Spleen (tissue), 11 donors: Measurements from ENCODE around the gene AVPR2. TPM values are rescaled to one million over a fixed set of nuclear protein-coding genes. Genes with fewer than 3 reads are reported as not detected.

Experiments used
- DNase-seq: peaks from one replicate; pipeline ENCODE4 v3.0.0-alpha.2; 2020
- H3K27ac ChIP-seq, 8 donors: fragments of 200-600 bp; sonication (generic) in 7 of 8; 1 replicate in 4 of 8; 2 replicates in 4 of 8; pipeline versions ENCODE4 v1.5.0 to v1.8.0; 2016 to 2021; ENCODE audit warnings: inconsistent platforms in 4 of 8, mild to moderate bottlenecking in 4 of 8, moderate library complexity in 1 of 8
- H3K27me3 ChIP-seq, 7 donors: fragments of 200-600 bp; sonication (generic) in 6 of 7; replicated peaks in 1 of 7; 1 replicate in 4 of 7; 2 replicates in 3 of 7; pipeline versions ENCODE4 v1.5.0 to v1.8.0; 2016 to 2021; ENCODE audit warnings: inconsistent platforms in 3 of 7, mild to moderate bottlenecking in 1 of 7
- H3K36me3 ChIP-seq, 6 donors: fragments of 200-600 bp; sonication (generic) in 5 of 6; 1 replicate in 4 of 6; 2 replicates in 2 of 6; pipeline versions ENCODE4 v1.5.0 to v1.8.0; 2016 to 2021; ENCODE audit warnings: inconsistent platforms in 2 of 6
- H3K4me1 ChIP-seq, 6 donors: fragments of 200-600 bp; sonication (generic) in 5 of 6; 1 replicate in 3 of 6; 2 replicates in 3 of 6; pipeline versions ENCODE4 v1.5.0 to v1.8.0; 2016 to 2021; ENCODE audit warnings: inconsistent platforms in 3 of 6
- H3K4me3 ChIP-seq, 8 donors: fragments of 200-600 bp; sonication (generic) in 7 of 8; 1 replicate in 4 of 8; 2 replicates in 4 of 8; pipeline versions ENCODE4 v1.5.0 to v1.8.0; 2016 to 2021; ENCODE audit warnings: inconsistent platforms in 4 of 8, mild to moderate bottlenecking in 4 of 8, moderate library complexity in 2 of 8
- H3K9me3 ChIP-seq, 8 donors: fragments of 200-600 bp; sonication (generic) in 7 of 8; 1 replicate in 4 of 8; 2 replicates in 4 of 8; pipeline versions ENCODE4 v1.5.0 to v1.8.0; 2016 to 2021; ENCODE audit warnings: inconsistent platforms in 4 of 8
- POLR2A ChIP-seq, 3 donors: fragments of 450-650 bp; IDR thresholded peaks; one replicate each; pipeline ENCODE4 v1.5.1; 2017; ENCODE audit warnings: antibody characterized with exemption in 3 of 3, mild to moderate bottlenecking in 1 of 3
- POLR2AphosphoS5 ChIP-seq, 3 donors: sonication (generic); formaldehyde crosslinking; IDR thresholded peaks; one replicate each; pipeline ENCODE4 v1.5.1; 2017; ENCODE audit warnings: antibody characterized with exemption in 3 of 3
- WGBS, 5 donors: extraction: QIAGEN DNeasy Blood & Tissue Kit in 3 of 5; methylation state at CpG; one replicate each; pipeline versions ENCODE4 v1.1.5 to v1.1.7; 2013 to 2018; 5-methylcytosine and 5-hydroxymethylcytosine counted together
- intact Hi-C: fragments of 100-400 bp; cut with DNase I; formaldehyde crosslinking; loops from one replicate; pipeline ENCODE4 v1.15.0; 2023; ENCODE audit warnings: low total_unique reads
- polyA plus RNA-seq, 3 donors: library from polyadenylated mRNA; stranded (reverse); fragments of 200-250 nt; gene quantifications; one replicate each; pipeline ENCODE4 v1.2.1, GENCODE V29; 2013
- total RNA-seq, 7 donors: library from RNA; depleted of rRNA in 3 of 7; stranded (reverse); fragments of >200 nt in 3 of 7; fragmentation: NEBNext Ultra II Directional in 4 of 7; extraction: Animal tissue kit (Norgen Biotek cat#: 25700) in 4 of 7; gene quantifications; one replicate each; pipeline versions ENCODE4 v1.1.0 to v1.2.1, GENCODE V29; 2016 to 2021
- TF ChIP-seq, protein P1 (sequence below), 11 experiments: fragments of 200-600 bp in 7 of 11; fragments of 450-650 bp in 4 of 11; sonication (generic) in 4 of 11; IDR thresholded peaks in 8 of 11; conservative IDR thresholded peaks in 3 of 11; 1 replicate in 7 of 11; 2 replicates in 4 of 11; pipeline versions ENCODE4 v1.4.0 to v1.8.0; 2016 to 2021; ENCODE audit warnings: antibody characterized with exemption in 11 of 11, inconsistent platforms in 4 of 11, mild to moderate bottlenecking in 1 of 11
- donor health status: healthy with polysubstance abuse.
- donor health status: DM: no; HTN: no; CAD: no; lungs with moderate emphysema.
- donor health status: DM: no; HTN: no; CAD: no.
- donor health status: Bipolar disorder and iron deficiency.
- donor health status: healthy.
- donor health status: DM: no; HTN: no; CAD: no.
- donor health status: DM: yes; HTN: yes; CAD: no.

Gene AVPR2
- total and polyA plus RNA-seq, 10 donors: 0.22 to 0.77 (median 0.39) TPM; not detected in 6

DNA sequence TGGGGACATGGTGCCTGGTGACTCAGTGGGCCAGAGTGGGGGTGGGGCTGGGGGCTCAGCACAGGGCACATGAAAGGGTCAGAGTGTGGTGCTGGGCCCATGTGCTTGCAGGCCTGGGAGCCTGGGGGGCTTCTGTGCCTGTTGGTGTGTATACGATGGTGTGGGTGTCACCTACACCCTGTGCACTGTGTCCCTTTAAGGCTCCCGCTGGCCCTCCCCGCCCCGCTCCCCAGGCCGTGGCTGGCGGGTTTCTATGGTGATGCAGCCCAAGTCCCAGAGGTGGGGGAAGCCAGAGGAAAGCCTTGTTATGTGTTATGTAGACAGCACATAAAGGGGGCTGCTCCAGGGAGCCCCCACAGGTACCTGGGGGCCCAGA lies 24.0 kb upstream of the AVPR2 start:
- Histone ChIP-seq H3K9me3 (no peaks in the 10 kb centered on the region), H3K4me3 (no peak overlapping the region), H3K36me3 (no peaks in the 10 kb centered on the region), H3K4me1 (peaks cover 0 to 7% (median 4%) of the 10 kb centered on the region in 6 donors), H3K27me3 (peaks cover 4 to 98% (median 68%) of the 10 kb centered on the region in 7 donors), H3K27ac (no peak overlapping the region)
- DNase-seq: peak; percentile 44
- TF ChIP-seq, protein P1, sequence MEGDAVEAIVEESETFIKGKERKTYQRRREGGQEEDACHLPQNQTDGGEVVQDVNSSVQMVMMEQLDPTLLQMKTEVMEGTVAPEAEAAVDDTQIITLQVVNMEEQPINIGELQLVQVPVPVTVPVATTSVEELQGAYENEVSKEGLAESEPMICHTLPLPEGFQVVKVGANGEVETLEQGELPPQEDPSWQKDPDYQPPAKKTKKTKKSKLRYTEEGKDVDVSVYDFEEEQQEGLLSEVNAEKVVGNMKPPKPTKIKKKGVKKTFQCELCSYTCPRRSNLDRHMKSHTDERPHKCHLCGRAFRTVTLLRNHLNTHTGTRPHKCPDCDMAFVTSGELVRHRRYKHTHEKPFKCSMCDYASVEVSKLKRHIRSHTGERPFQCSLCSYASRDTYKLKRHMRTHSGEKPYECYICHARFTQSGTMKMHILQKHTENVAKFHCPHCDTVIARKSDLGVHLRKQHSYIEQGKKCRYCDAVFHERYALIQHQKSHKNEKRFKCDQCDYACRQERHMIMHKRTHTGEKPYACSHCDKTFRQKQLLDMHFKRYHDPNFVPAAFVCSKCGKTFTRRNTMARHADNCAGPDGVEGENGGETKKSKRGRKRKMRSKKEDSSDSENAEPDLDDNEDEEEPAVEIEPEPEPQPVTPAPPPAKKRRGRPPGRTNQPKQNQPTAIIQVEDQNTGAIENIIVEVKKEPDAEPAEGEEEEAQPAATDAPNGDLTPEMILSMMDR (IDR thresholded peaks at IDR 0.05 in 8 of 11, conservative IDR thresholded peaks at IDR 0.05 in 3 of 11): no peak
- TF ChIP-seq POLR2A (IDR thresholded peaks at IDR 0.05): no peak
- TF ChIP-seq POLR2AphosphoS5 (IDR thresholded peaks at IDR 0.05): no peak
- 38 to 42% (median 40%) methylated on average over 6 of the region's 6 CpGs; no CpG with 5 or more reads in 2 of the 5 donors for whole genome bisulfite sequencing, 5 donors
- intact Hi-C loops: no loop called here

DNA sequence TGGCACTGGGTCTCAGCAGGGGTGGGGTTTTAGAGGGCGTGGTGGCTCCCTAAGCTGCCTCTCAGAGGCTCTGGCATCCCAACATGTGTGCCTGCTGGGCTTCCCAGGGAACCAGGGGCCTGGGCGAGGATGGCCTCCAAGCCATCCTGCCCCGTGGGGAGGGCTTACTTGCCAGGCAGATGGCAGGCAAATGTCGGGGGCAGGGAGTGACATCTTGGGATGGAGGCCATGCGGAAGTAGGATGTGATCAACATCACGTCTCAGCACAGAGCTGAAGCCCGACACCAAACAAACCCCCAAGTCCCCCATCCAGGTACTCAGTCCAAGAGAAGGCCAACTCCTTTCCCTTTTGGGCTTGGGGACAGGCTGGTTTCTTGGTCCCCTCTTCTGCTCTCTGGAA lies 23.2 kb upstream of the AVPR2 start:
- intact Hi-C loops: no loop called here
- Histone ChIP-seq H3K4me1 (peaks cover 0 to 11% (median 7%) of the 10 kb centered on the region in 6 donors), H3K27me3 (peaks cover 4 to 98% (median 67%) of the 10 kb centered on the region in 7 donors), H3K27ac (no peak overlapping the region), H3K9me3 (no peaks in the 10 kb centered on the region), H3K4me3 (no peak overlapping the region), H3K36me3 (no peaks in the 10 kb centered on the region)
- no peak for DNase-seq
- 37 to 100% (median 80%) methylated on average over 1 to 7 of the region's 7 CpGs for WGBS, 5 donors
- TF ChIP-seq, protein P1 (IDR thresholded peaks at IDR 0.05 in 8 of 11, conservative IDR thresholded peaks at IDR 0.05 in 3 of 11): no peak
- TF ChIP-seq POLR2A (IDR thresholded peaks at IDR 0.05): no peak
- TF ChIP-seq POLR2AphosphoS5 (IDR thresholded peaks at IDR 0.05): no peak

DNA sequence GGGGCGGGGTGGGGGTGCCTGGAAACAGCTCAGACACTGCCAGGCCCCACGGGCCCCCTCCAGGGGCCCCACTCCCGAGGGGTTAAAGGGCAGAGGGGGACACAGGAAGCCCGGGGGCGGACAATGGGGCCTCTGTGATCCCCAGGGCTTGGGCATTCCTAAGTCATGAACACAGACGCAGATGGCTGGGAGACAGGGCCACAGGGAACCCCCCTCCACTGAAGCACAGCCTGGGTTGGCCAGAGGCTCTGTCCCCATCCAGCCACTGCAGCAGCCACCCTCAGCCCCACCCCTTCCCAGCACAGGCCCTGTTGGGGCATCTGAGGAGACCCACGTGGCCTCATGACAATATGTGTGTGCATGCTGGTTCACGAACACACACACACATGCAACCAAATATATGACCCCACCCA lies 22.4 kb upstream of the AVPR2 start:
- intact Hi-C loops: no loop called here
- no peak for TF ChIP-seq POLR2AphosphoS5 (IDR thresholded peaks at IDR 0.05)
- TF ChIP-seq POLR2A (IDR thresholded peaks at IDR 0.05): no peak
- TF ChIP-seq, protein P1 (IDR thresholded peaks at IDR 0.05 in 8 of 11, conservative IDR thresholded peaks at IDR 0.05 in 3 of 11): no peak
- 36 to 55% (median 51%) methylated on average over 3 to 8 of the region's 8 CpGs; no CpG with 5 or more reads in 1 of the 5 donors for WGBS, 5 donors
- H3K27ac ChIP-seq: no peak overlapping the region
- no peaks in the 10 kb centered on the region for H3K36me3 ChIP-seq
- DNase-seq: no peak
- H3K4me3 ChIP-seq: no peak overlapping the region
- H3K4me1 ChIP-seq: peaks cover 0 to 16% (median 9%) of the 10 kb centered on the region in 6 donors
- no peaks in the 10 kb centered on the region for H3K9me3 ChIP-seq
- peaks cover 4 to 98% (median 73%) of the 10 kb centered on the region in 7 donors for H3K27me3 ChIP-seq

DNA sequence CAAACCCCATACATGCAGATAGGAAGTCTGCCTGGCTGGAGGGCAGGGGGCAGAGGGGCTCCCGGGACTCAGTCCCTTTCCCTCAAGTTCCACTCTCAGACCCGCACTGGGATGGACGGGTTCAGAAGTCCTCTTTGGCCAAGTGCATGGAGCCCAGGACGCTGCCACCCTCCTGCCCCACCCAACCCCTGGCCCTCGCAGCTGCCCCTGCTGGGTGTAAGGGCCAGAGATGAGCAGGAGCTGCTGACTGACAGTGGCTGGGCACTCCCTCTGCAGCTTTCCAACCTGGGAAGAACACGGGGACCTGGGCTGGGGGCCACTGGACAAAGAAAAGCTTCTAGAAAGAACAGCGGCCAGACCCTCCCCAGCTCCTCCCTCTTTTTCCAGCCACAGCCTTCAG lies 21.9 kb upstream of the AVPR2 start:
- 57 to 71% (median 61%) methylated on average over 2 to 7 of the region's 7 CpGs for WGBS, 5 donors
- DNase-seq: no peak
- Histone ChIP-seq H3K9me3 (no peaks in the 10 kb centered on the region), H3K36me3 (no peaks in the 10 kb centered on the region), H3K4me3 (no peak overlapping the region), H3K27me3 (peaks cover 4 to 99% (median 73%) of the 10 kb centered on the region in 7 donors), H3K27ac (no peak overlapping the region), H3K4me1 (peaks cover 0 to 16% (median 9%) of the 10 kb centered on the region in 6 donors)
- TF ChIP-seq POLR2A (IDR thresholded peaks at IDR 0.05) (no peak), POLR2AphosphoS5 (IDR thresholded peaks at IDR 0.05) (no peak)
- TF ChIP-seq, protein P1 (IDR thresholded peaks at IDR 0.05 in 8 of 11, conservative IDR thresholded peaks at IDR 0.05 in 3 of 11): no peak
- intact Hi-C loops: no loop called here
